Loucy (cell line): ENCODE measurements around the gene CLEC2D.
A peak's percentile ranks its signal among the peaks of the same experiment; 100 is the strongest.
"Not testable (repeated sequence)": the region's sequence is repeated elsewhere in the genome, so short reads cannot be mapped to it uniquely, and the experiment has no call there.

Source experiments
- H2AFZ ChIP-seq: fragments of 200-600 bp; sonication (generic); 2 replicates; pipeline ENCODE4 v1.6.0; 2016; ENCODE audit warnings: antibody characterized with exemption, mild to moderate bottlenecking, low read length, moderate library complexity
- H3F3A ChIP-seq: fragments of 200-600 bp; 2 replicates; pipeline ENCODE4 v1.6.0; 2016; ENCODE audit warnings: antibody characterized with exemption, low read depth, mild to moderate bottlenecking
- H3K27me3 ChIP-seq: fragments of 200-600 bp; sonication (generic); 2 replicates; pipeline ENCODE4 v1.6.1; 2014; ENCODE audit warnings: low read length, mild to moderate bottlenecking; ENCODE audit not compliant: insufficient read depth, poor library complexity, severe bottlenecking
- H3K36me3 ChIP-seq: fragments of 200-600 bp; sonication (generic); 2 replicates; pipeline ENCODE4 v1.6.1; 2016; ENCODE audit warnings: low read length; ENCODE audit not compliant: insufficient read depth
- H3K4me1 ChIP-seq: fragments of 200-600 bp; sonication (generic); 2 replicates; pipeline ENCODE4 v1.5.1; 2014; ENCODE audit warnings: low read length, mild to moderate bottlenecking; ENCODE audit not compliant: insufficient read depth, poor library complexity, severe bottlenecking
- H3K4me2 ChIP-seq: fragments of 200-600 bp; sonication (generic); 2 replicates; pipeline ENCODE4 v1.6.0; 2014; ENCODE audit warnings: antibody characterized with exemption, low read length, low read depth, mild to moderate bottlenecking; ENCODE audit not compliant: poor library complexity, severe bottlenecking
- H3K4me3 ChIP-seq: fragments of 200-600 bp; sonication (generic); 2 replicates; pipeline ENCODE4 v1.5.1; 2014; ENCODE audit warnings: low read length, mild to moderate bottlenecking, mixed read lengths; ENCODE audit not compliant: poor library complexity, severe bottlenecking
- H3K79me2 ChIP-seq: fragments of 200-600 bp; sonication (generic); 2 replicates; pipeline ENCODE4 v1.6.1; 2014; ENCODE audit warnings: low read length; ENCODE audit not compliant: insufficient read depth
- H3K9ac ChIP-seq: fragments of 200-600 bp; sonication (generic); 2 replicates; pipeline ENCODE4 v1.6.0; 2014; ENCODE audit warnings: mild to moderate bottlenecking, low read depth, low read length, moderate library complexity; ENCODE audit not compliant: poor library complexity, severe bottlenecking
- H3K9me2 ChIP-seq: fragments of 200-600 bp; sonication (generic); replicated peaks from 2 replicates; pipeline ENCODE4 v1.6.1; 2016; ENCODE audit warnings: low read depth, low read length, mixed read lengths
- H3K9me3 ChIP-seq: fragments of 200-600 bp; sonication (generic); 2 replicates; pipeline ENCODE4 v1.6.1; 2014; ENCODE audit warnings: mild to moderate bottlenecking, antibody characterized with exemption, low read length, low read depth; ENCODE audit not compliant: insufficient read depth
- H4K20me1 ChIP-seq: fragments of 200-600 bp; sonication (generic); 2 replicates; pipeline ENCODE4 v1.6.0; 2014; ENCODE audit warnings: antibody characterized with exemption, low read length, mild to moderate bottlenecking; ENCODE audit not compliant: insufficient read depth, poor library complexity, severe bottlenecking
- EZH2phosphoT487 ChIP-seq: fragments of 200-600 bp; IDR thresholded peaks from 2 replicates; pipeline ENCODE4 v1.6.1; 2018; ENCODE audit warnings: antibody characterized with exemption, mild to moderate bottlenecking, moderate library complexity, borderline replicate concordance
- TF ChIP-seq, protein P1 (sequence below): fragments of 200-600 bp; sonication (generic); conservative IDR thresholded peaks from 2 replicates; pipeline ENCODE4 v1.5.1; 2014; ENCODE audit warnings: mild to moderate bottlenecking, antibody characterized with exemption, low read length

The CLEC2D gene

DNA sequence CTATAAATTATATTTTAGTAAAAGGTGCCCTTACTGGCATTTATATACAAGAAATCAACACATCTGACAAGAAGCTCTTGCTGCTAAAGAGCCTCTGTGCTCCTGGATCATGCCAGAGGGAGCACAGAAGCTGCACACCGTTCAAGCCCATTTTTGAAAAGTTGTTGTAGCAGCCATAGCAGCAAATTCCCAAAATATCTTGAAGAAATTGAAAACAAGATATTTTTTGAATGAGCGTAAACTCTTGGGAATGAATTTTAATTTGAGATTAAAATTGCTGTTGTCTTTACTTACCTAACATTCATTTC, 540 bp upstream of the CLEC2D start:
- no peaks in the 10 kb centered on the region for H3K79me2 ChIP-seq
- no peaks in the 10 kb centered on the region for H3K9me2 ChIP-seq
- no peaks in the 10 kb centered on the region for H3K9me3 ChIP-seq
- H3K4me3 ChIP-seq: no peak overlapping the region
- H3K9ac ChIP-seq: no peak overlapping the region
- no peak overlapping the region for H3K4me2 ChIP-seq
- H4K20me1 ChIP-seq: no peaks in the 10 kb centered on the region
- H3F3A ChIP-seq: no peaks in the 10 kb centered on the region
- H3K4me1 ChIP-seq: peaks cover 9% of the 10 kb centered on the region
- no peaks in the 10 kb centered on the region for H3K27me3 ChIP-seq
- no peak overlapping the region for H2AFZ ChIP-seq
- no peaks in the 10 kb centered on the region for H3K36me3 ChIP-seq
- TF ChIP-seq, protein P1, sequence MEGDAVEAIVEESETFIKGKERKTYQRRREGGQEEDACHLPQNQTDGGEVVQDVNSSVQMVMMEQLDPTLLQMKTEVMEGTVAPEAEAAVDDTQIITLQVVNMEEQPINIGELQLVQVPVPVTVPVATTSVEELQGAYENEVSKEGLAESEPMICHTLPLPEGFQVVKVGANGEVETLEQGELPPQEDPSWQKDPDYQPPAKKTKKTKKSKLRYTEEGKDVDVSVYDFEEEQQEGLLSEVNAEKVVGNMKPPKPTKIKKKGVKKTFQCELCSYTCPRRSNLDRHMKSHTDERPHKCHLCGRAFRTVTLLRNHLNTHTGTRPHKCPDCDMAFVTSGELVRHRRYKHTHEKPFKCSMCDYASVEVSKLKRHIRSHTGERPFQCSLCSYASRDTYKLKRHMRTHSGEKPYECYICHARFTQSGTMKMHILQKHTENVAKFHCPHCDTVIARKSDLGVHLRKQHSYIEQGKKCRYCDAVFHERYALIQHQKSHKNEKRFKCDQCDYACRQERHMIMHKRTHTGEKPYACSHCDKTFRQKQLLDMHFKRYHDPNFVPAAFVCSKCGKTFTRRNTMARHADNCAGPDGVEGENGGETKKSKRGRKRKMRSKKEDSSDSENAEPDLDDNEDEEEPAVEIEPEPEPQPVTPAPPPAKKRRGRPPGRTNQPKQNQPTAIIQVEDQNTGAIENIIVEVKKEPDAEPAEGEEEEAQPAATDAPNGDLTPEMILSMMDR: no peak
- no peak for TF ChIP-seq EZH2phosphoT487

DNA sequence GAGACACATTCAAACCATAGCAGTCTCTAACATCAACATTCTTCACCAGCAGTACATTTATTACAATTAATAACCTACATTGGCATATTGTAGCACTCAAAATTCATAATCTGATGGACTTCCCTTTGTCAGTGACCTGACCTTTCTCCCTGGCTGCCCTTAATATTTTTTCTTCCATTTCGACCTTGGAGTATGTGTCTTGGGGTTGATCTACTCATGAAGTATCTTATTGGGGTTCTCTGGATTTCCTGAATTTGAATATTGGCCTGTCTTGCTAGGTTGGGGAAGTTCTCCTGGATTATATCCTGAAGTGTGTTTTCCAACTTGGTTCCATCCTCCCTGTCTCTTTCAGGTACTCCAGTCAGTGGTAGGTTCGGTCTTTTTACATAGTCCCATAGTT, 2.8 kb downstream of the CLEC2D start:
- not testable (repeated sequence) for H3K9me2 ChIP-seq, H3K9ac ChIP-seq, H3K36me3 ChIP-seq, H3K27me3 ChIP-seq, H2AFZ ChIP-seq, H3F3A ChIP-seq, H3K4me3 ChIP-seq, H4K20me1 ChIP-seq, H3K9me3 ChIP-seq, H3K79me2 ChIP-seq, H3K4me2 ChIP-seq
- H3K4me1 ChIP-seq: peaks cover 15% of the 10 kb centered on the region

DNA sequence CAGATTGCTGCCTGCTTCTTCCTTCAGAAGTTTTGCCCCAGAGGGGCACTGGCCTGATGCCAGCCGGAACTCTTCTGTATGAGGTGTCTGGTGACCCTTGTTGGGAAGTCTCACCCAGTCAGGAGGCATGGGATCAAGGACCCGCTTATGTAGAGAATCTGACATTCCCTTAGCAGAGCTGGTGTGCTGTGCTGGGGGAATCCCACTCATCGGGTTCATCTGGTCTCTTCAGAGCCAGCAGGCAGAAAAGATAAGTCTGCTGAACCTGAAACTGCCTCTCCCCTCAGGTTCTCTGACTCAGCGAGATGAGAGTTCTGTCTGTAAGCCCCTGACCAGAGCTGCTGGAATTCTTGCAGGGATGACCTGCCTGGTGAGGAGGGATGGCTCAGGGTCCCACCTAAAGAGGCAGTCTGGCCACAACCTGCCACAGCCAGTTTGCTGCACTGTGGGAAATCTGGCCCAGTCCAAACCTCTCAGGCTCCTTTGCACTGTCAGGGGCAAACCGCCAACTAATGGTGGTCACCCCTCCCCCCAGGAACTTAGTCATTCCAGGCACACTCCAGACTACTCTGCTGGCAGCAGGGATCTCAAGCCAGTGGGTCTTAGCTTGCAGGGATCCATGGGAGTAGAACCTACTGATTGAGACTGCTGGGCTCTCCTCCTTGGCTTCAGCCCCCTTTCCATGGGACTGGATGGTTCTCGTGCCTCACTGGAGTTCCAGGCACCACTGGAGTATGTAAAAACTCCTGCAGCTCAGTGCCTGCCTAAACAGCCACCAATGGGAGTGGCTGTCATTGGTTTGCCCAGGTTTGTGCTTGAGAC, 4.1 kb downstream of the CLEC2D start:
- H3K4me3 ChIP-seq: no peak overlapping the region

More for the DNA sequence above, 4.1 kb downstream of the CLEC2D start:
- H3K9me2 ChIP-seq: no peaks in the 10 kb centered on the region
- H3K36me3 ChIP-seq: no peaks in the 10 kb centered on the region
- H4K20me1 ChIP-seq: no peaks in the 10 kb centered on the region
- peak overlapping the region; percentile 3; the same call in 1 of the 2 replicates for H2AFZ ChIP-seq
- no peaks in the 10 kb centered on the region for H3K27me3 ChIP-seq
- H3K9ac ChIP-seq: peak overlapping the region; percentile 49
- peaks cover 15% of the 10 kb centered on the region for H3K4me1 ChIP-seq
- H3K4me2 ChIP-seq: peak overlapping the region; percentile 29
- no peaks in the 10 kb centered on the region for H3F3A ChIP-seq
- TF ChIP-seq, protein P1: no peak
- no peak for TF ChIP-seq EZH2phosphoT487
- no peaks in the 10 kb centered on the region for H3K79me2 ChIP-seq
- H3K9me3 ChIP-seq: 0 out of 2 replicates have a peak, but pooled peaks cover 4% of the 10 kb centered on the region
